GM20000 (cell line): ENCODE results near the gene MDFIC.

Experiments
- DNase-seq: peaks from one replicate; pipeline ENCODE4 v3.0.0; 2012; ENCODE audit warnings: low spot score
- TF ChIP-seq, protein P1 (sequence below): IDR thresholded peaks from 2 replicates; pipeline ENCODE4 v1.5.1; 2012; ENCODE audit warnings: mild to moderate bottlenecking, control low read depth; ENCODE audit errors: extremely low read depth, missing control alignments

The MDFIC gene

DNA sequence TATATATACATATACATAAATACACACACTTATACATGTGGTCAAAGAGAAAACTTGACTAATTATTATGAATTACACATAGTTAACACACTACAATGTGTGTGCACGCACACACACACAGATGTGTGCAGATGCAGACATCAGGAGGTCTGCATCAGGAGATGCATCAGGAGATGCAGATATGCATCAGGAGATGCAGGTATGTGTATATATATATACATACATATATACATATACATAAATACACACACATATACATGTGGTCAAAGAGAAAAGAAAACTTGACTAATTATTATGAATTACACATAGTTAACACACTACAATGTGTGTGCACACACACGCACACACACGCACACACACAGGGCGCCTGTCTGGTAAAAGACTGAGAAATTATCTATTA, 31.3 kb upstream of the MDFIC start:
- DNase-seq, result no peak
- TF ChIP-seq, protein P1, sequence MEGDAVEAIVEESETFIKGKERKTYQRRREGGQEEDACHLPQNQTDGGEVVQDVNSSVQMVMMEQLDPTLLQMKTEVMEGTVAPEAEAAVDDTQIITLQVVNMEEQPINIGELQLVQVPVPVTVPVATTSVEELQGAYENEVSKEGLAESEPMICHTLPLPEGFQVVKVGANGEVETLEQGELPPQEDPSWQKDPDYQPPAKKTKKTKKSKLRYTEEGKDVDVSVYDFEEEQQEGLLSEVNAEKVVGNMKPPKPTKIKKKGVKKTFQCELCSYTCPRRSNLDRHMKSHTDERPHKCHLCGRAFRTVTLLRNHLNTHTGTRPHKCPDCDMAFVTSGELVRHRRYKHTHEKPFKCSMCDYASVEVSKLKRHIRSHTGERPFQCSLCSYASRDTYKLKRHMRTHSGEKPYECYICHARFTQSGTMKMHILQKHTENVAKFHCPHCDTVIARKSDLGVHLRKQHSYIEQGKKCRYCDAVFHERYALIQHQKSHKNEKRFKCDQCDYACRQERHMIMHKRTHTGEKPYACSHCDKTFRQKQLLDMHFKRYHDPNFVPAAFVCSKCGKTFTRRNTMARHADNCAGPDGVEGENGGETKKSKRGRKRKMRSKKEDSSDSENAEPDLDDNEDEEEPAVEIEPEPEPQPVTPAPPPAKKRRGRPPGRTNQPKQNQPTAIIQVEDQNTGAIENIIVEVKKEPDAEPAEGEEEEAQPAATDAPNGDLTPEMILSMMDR, result no peak

DNA sequence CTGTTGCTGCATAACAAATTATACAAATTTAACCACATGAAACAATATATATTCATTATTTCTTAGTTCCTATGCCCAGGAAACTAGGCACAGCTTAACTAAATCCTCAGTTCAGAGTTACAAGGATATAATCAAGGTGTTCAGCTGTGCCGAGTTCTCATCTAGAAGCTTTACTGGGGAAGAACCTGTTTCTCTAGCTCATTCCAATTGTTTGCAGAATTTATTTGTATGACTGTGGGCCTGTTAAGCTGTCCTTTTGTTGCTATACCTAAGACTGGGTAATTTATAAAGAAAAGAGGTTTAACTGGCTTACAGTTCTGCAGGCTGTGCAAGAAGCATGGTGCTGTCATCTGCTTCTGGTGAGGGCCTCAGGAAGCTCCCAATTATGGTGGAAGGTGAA, 21.8 kb upstream of the MDFIC start:
- no peak for DNase-seq
- TF ChIP-seq, protein P1, result no peak

DNA sequence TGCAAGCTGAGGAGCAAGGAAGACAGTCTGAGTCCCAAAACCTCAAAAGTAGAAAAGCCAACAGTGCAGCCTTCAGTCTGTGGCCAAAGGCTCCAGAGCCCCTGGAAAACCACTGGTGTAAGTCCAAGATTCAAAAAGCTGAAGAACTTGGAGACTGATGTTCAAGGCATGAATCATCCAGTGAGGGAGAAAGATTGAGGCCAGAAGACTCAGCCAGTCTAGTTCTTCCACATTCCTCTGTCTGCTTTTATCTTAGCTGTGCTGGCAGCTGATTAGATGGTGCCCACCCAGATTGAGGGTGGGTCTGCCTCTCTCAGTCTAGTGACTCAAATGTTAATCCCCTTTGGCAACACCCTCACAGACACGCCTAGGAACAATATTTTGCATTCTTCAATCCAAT, 20.1 kb upstream of the MDFIC start:
- TF ChIP-seq, protein P1, result no peak
- no peak for DNase-seq

DNA sequence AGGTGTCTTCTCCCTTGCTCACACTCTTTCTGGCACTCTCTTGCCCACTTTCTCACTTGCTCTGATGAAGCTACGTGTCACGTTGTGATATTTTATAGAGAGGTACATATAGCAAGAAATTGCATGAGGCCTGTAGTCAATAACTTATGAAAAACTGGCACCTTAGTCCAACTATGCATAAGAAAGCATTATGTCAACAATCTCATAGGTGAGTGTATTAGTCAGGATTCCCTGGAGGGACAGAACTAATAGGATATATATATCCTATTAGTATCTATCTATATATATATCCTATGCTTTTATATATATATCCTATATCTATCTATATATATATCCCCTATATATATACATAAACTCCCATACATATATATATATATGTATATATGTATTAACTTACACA, 18.8 kb upstream of the MDFIC start:
- TF ChIP-seq, protein P1, result no peak
- no peak for DNase-seq

DNA sequence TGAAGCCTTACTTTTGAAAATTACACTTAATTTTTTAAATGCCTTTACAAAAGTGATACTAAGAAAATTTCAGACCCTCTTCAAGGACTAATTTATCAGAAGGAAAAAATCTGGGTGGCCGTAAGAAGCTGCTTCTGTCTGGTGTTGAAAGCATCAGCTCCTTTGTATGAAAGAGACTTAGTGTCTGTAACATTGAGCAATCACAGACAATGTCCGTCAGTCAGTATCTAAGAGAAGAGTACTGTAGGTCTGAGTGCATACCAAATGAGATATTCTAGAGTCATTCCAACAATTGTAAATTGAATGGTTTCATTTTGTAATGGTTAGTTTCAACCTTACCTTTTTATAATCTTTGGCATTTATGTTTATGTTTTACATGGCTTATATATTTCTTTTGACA, 11.1 kb upstream of the MDFIC start:
- TF ChIP-seq, protein P1, result no peak
- no peak for DNase-seq

DNA sequence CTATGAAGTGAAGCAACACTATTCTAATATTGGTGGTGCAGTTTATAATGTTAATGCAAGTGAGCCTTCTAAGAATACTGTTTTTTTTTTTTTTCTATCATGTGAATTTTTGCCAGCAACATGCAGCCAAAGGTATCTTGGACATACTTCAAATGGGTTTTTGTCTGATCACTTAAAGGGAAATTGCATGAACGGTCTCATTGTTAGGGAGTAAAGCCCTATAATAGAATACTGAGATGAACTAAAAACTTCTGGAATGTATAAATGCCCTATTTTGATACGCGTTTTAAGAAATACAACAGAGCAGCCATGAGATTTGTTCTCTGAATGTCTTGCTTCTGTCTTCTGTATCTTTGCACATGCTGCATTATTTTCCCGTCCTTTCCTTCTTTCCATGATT, 10.5 kb upstream of the MDFIC start:
- DNase-seq, result no peak
- TF ChIP-seq, protein P1, result no peak

DNA sequence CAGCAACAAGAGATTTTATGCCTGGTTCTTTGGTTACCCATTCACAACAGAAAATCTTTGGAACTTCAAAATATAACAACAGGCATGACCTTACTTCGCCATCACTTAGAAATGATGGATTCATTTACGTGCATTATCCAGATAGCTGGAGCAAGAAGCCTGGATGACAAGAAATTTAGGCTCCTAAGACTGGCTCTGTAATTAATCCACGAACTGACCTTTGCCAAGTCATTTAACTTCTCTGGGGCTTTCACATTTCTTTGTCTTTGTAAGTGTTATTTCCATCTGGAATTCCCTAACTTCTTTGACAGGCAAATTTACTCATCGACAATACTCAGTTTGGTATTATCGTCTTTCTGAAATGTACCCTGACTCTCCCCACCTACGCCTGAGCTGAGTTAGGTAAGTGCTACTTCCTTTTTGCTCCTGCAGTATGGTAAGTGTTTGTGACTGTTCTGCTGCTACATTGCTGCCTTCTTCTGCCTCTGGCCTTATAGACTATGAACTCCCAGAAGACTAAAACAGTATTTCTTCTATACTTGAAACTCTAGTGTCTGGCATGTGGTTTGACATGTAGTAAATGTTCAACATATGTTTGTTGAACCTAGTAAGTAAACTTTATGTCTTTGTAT, 5.5 kb upstream of the MDFIC start:
- peak; percentile 59 for DNase-seq
- TF ChIP-seq, protein P1, result no peak
